HepG2 (cell line): ENCODE data around the gene TEDC2. TPM values are rescaled to one million over a fixed set of nuclear protein-coding genes. Genes with fewer than 3 reads are reported as not detected.

ENCODE experiments used
- BCL3 ChIP-seq: sonication (generic); formaldehyde crosslinking; IDR thresholded peaks from 2 replicates; pipeline ENCODE4 v1.5.1; 2020; ENCODE audit warnings: mild to moderate bottlenecking, missing genetic modification reagents, moderate library complexity
- NCOR1 ChIP-seq: fragments of 200-600 bp; sonication (generic); IDR thresholded peaks from 2 replicates; pipeline ENCODE4 v1.7.0; 2017; ENCODE audit warnings: antibody characterized with exemption, low read length, borderline replicate concordance
- PCBP2 ChIP-seq: fragments of 200-400 bp; formaldehyde crosslinking; optimal IDR thresholded peaks from 2 replicates; pipeline ENCODE3; 2018; ENCODE audit warnings: low read length, low read depth; ENCODE audit not compliant: poor library complexity, severe bottlenecking
- POGK ChIP-seq: sonication (generic); formaldehyde crosslinking; conservative IDR thresholded peaks from 2 replicates; pipeline ENCODE4 v1.8.0; 2022; ENCODE audit warnings: mild to moderate bottlenecking, moderate library complexity, missing genetic modification reagents
- POLR2A ChIP-seq, 2 experiments: IDR thresholded peaks; 2 replicates each; pipeline ENCODE4 v1.6.1; 2011; ENCODE audit warnings: low read depth in 2 of 2, low read length in 2 of 2, mild to moderate bottlenecking in 1 of 2, moderate library complexity in 1 of 2; ENCODE audit not compliant: insufficient read depth in 1 of 2
- RORA ChIP-seq: sonication (generic); formaldehyde crosslinking; IDR thresholded peaks from 2 replicates; pipeline ENCODE4 v1.5.0; 2020; ENCODE audit warnings: mild to moderate bottlenecking, missing genetic modification reagents, moderate library complexity
- TFE3 ChIP-seq: IDR thresholded peaks from 2 replicates; pipeline ENCODE4 v1.6.1; 2016
- TRAFD1 ChIP-seq: sonication (generic); formaldehyde crosslinking; IDR thresholded peaks from 2 replicates; pipeline ENCODE4 v1.5.1; 2020; ENCODE audit warnings: missing genetic modification reagents, mild to moderate bottlenecking, borderline replicate concordance
- ZBTB21 ChIP-seq: sonication (generic); formaldehyde crosslinking; IDR thresholded peaks from 2 replicates; pipeline ENCODE4 v1.4.0; 2020; ENCODE audit warnings: missing genetic modification reagents
- ZBTB44 ChIP-seq: sonication (generic); formaldehyde crosslinking; IDR thresholded peaks from 2 replicates; pipeline ENCODE4 v1.4.0; 2020; ENCODE audit warnings: missing genetic modification reagents
- ZFX ChIP-seq: sonication (generic); formaldehyde crosslinking; IDR thresholded peaks from 2 replicates; pipeline ENCODE4 v1.4.0; 2020; ENCODE audit warnings: mild to moderate bottlenecking, low read depth, missing genetic modification reagents, moderate library complexity
- ZFY ChIP-seq: sonication (generic); formaldehyde crosslinking; IDR thresholded peaks from 2 replicates; pipeline ENCODE4 v1.4.0; 2020; ENCODE audit warnings: missing genetic modification reagents
- ZNF530 ChIP-seq: sonication (generic); formaldehyde crosslinking; IDR thresholded peaks from 2 replicates; pipeline ENCODE4 v1.5.0; 2020; ENCODE audit warnings: low read depth, mild to moderate bottlenecking, missing genetic modification reagents
- ZNF576 ChIP-seq: sonication (generic); formaldehyde crosslinking; IDR thresholded peaks from 2 replicates; pipeline ENCODE4 v1.4.0; 2020; ENCODE audit warnings: mild to moderate bottlenecking, missing genetic modification reagents
- ZNF644 ChIP-seq: IDR thresholded peaks from 2 replicates; pipeline ENCODE4 v1.6.1; 2016; ENCODE audit warnings: low read depth
- ZNF7 ChIP-seq: IDR thresholded peaks from 2 replicates; pipeline ENCODE4 v1.6.1; 2016; ENCODE audit warnings: missing biosample characterization, missing genetic modification reagents
- ZNF768 ChIP-seq: sonication (generic); formaldehyde crosslinking; IDR thresholded peaks from 2 replicates; pipeline ENCODE4 v1.4.0; 2020; ENCODE audit warnings: missing genetic modification reagents
- ZNF792 ChIP-seq: IDR thresholded peaks from 2 replicates; pipeline ENCODE4 v1.6.1; 2016
- ZNF83 ChIP-seq: sonication (generic); formaldehyde crosslinking; IDR thresholded peaks from 2 replicates; pipeline ENCODE4 v1.4.0; 2020; ENCODE audit warnings: missing genetic modification reagents, mild to moderate bottlenecking, borderline replicate concordance
- ZSCAN29 ChIP-seq: sonication (generic); formaldehyde crosslinking; conservative IDR thresholded peaks from 2 replicates; pipeline ENCODE4 v1.4.0; 2020; ENCODE audit warnings: mild to moderate bottlenecking, missing genetic modification reagents
- polyA plus RNA-seq, 8 experiments: library from polyadenylated mRNA; depleted of rRNA in 3 of 8; stranded (reverse) in 7 of 8; unstranded in 1 of 8; fragments of >200 nt; fragmentation: Illumina TruSeq in 4 of 8; extraction: Trizol in 4 of 8; gene quantifications; 2 replicates each; pipeline versions ENCODE4 v1.2.1 to v1.2.3, GENCODE V29; 2011 to 2016; ENCODE audit warnings: low read depth in 4 of 8, missing spikeins in 1 of 8, mixed read lengths in 1 of 8; ENCODE audit not compliant: insufficient read depth in 1 of 8
- total RNA-seq, 5 experiments: library from RNA; depleted of rRNA; stranded (reverse); fragments of >200 nt; fragmentation: Illumina TruSeq; extraction: Trizol; gene quantifications; 2 replicates each; pipeline ENCODE4 v1.2.3, GENCODE V29; 2016; ENCODE audit warnings: low read depth in 1 of 5

Gene TEDC2
- total and polyA plus RNA-seq, 2 of the 13 experiments (the other 11 are each of a cell fraction or from before 2014, with no cell fraction given): 6.2 to 24.4 TPM

- TF ChIP-seq ZNF792 (CRISPR knock-in tag) (no peak), POLR2A (IDR thresholded peaks at IDR 0.05; ENCODE audit: insufficient read depth in 1 of 2, low read depth in 2 of 2, low read length in 2 of 2) (no peak), PCBP2 (no peak), ZFY (no peak; the same call in 1 of the 2 replicates), RORA (CRISPR knock-in tag) (no peak), ZFX (CRISPR knock-in tag) (peak; percentile 42), BCL3 (CRISPR knock-in tag) (no peak), ZNF768 (CRISPR knock-in tag) (no peak), ZNF644 (no peak), ZNF530 (CRISPR knock-in tag) (no peak), TRAFD1 (CRISPR knock-in tag) (no peak), ZNF576 (no peak), ZNF7 (CRISPR knock-in tag) (no peak), ZSCAN29 (no peak), ZNF83 (no peak), ZBTB21 (no peak), NCOR1 (no peak), POGK (CRISPR knock-in tag) (no peak), ZBTB44 (CRISPR knock-in tag) (no peak), TFE3 (CRISPR knock-in tag) (no peak)
Observed at GRCh38 chr16:2468233-2468724, 8.4 kb downstream of the TEDC2 start (continued).
